Right ventricle myocardium superior (tissue), 1 donor: ENCODE measurements around the gene CCDC159. TPM values are rescaled to one million over a fixed set of nuclear protein-coding genes. Genes with fewer than 3 reads are reported as not detected.

ENCODE experiments used
- ATAC-seq: fragments of 200-7000 bp; cut with Tn5 transposase; one replicate; pipeline ENCODE4 v1.9.1; 2020; ENCODE audit warnings: mild to moderate bottlenecking; ENCODE audit not compliant: poor library complexity
- DNase-seq: peaks from one replicate; pipeline ENCODE4 v3.0.0-alpha.2; 2020
- intact Hi-C: fragments of 100-400 bp; cut with DNase I; formaldehyde crosslinking; loops from one replicate; pipeline ENCODE4 v1.11.2; 2022
- total RNA-seq: library from RNA; stranded (reverse); fragmentation: NEBNext Ultra II Directional; extraction: Animal tissue kit (Norgen Biotek cat#: 25700); gene quantifications from one replicate; pipeline ENCODE4 v1.2.1, GENCODE V29; 2021
- donor health status: DM: no; HTN: yes; CAD: no; lungs with severe emphysema.

CCDC159 gene
- total RNA-seq, 1 donor from 2014 or later: 18.8 TPM

DNA sequence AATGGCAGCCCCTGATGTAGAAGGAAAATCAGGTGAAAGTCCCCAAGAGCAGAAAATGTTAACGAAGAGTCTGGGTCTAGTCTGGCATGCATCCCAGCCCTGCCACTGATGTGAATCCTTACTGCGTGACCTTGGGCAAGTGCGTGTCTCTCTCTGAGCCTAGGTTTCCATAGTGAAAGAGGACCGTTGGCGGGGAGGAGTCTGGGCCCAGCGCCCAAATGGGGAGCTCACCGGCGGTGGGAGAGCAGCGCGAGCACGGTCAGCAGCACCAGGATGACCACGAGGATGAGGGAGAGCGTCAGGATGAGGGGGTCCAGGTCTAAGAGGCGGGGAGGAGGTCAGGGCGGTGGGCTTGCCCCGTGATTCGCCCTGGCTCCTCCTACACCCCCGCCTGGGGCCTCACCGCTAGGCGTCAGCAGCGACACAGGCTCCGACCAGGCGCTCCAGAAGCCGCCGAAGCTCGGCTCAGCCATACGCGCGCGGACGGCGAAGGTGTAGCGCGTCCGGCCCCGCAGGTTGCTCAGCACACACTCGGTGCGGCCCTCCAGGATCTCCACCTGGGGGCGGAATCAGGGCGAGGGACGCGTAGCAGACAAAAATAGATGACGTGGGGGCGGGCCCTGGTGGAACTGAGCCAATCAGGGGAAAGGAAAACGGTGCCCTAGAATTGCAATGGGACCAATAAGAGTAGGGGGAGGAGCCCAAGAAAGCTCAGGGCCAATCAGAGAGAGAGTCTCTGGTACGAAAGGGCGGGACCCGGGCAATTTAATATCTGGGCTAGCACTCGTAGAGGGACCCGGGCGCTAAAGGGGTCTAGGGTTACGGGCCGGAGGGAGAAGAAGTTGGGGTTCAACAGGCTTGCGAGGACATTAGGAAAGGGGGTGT, 34.6 kb downstream of the CCDC159 start:
- peak; percentile 96 for DNase-seq
- ATAC-seq: peak; percentile 91
- intact Hi-C loops: loop anchor here (10.0 kb wide), 2 partner anchors 54 to 86 kb away; partner anchors contain the start of genes ODAD3, PRKCSH and TSPAN16

- peak; percentile 73 for DNase-seq
- peak; percentile 15 for ATAC-seq
These were observed 36.8 kb downstream of the CCDC159 start for GRCh38 chr19:11382898-11383705.

DNA sequence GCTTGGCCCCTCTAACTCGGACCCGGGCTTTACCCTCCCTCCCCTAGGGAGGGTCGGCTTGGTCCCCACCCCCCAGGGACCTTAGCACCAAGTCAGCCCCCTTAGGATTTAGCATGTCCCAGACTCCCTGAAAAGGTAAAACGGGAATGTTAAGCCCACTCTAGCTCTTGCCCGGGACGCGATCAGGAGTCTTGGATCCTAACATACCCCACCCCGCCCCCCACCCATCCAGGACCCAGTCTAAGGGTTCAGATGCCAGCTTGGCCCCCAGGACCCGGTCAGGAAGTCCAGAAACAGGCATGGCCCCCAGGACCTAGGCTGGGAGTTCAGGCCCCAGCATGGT, 37.4 kb downstream of the CCDC159 start:
- intact Hi-C loops: loop anchor here (10.0 kb wide), 2 partner anchors 51 to 89 kb away; partner anchors contain the start of genes ODAD3, PRKCSH and TSPAN16
- ATAC-seq: no peak
- no peak for DNase-seq

More at GRCh38 chr19:11382898-11383705, 36.8 kb downstream of the CCDC159 start:
- intact Hi-C loops: loop anchor here (10.0 kb wide), 2 partner anchors 52 to 88 kb away; partner anchors contain the start of genes ODAD3, PRKCSH and TSPAN16

GRCh38 chr19:11384778-11385129, 38.4 kb downstream of the CCDC159 start:
- no peak for ATAC-seq
- intact Hi-C loops: loop anchor here (10.0 kb wide), 2 partner anchors 50 to 90 kb away; partner anchors contain the start of genes ODAD3, PRKCSH and TSPAN16

GRCh38 chr19:11387162-11388034, 41.1 kb downstream of the CCDC159 start:
- intact Hi-C loops: loop anchor here (10.0 kb wide), 2 partner anchors 47 to 93 kb away; partner anchors contain the start of genes ODAD3, PRKCSH and TSPAN16
- no peak for DNase-seq
- no peak for ATAC-seq

More at GRCh38 chr19:11384778-11385129, 38.4 kb downstream of the CCDC159 start:
- no peak for DNase-seq

- intact Hi-C loops: no loop called here
- ATAC-seq (no peak), DNase-seq (no peak)
These were observed 44.0 kb downstream of the CCDC159 start for GRCh38 chr19:11390359-11390758.

DNA sequence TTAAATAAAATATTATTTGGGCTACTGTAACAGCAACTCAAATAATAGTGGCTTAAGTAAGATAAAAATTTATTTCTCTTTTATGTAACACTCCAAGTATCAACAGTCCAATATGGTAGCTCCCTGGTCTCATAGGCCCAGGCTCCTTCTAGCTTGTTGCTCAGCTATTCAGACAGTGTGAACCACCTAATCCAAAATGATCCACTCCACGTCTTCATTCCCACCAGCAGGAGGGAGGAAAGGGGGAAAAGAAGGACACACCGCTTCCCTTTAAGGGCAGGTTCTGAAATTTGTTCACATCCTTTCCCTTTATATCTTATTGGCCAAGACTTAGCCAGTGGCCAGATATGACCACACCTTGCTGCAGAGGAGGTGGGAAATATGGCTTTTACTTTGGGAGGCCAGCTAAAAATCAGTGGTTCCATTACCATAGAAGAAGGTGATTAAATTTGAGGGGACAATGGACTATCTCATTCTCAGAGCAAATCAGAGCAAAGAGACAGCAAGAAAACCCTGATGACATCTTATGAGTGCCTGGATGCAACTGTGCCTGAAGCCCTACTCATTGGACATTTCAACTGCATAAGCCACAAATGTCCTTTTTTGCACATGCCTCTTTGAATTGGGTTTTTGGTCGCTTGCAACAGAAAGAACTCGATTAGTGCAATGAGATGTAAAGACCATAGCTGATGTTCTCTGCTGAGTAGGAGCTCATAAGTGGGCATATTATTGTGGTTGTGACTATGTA, 44.8 kb downstream of the CCDC159 start:
- ATAC-seq (no peak), DNase-seq (no peak)
- intact Hi-C loops: no loop called here

DNA sequence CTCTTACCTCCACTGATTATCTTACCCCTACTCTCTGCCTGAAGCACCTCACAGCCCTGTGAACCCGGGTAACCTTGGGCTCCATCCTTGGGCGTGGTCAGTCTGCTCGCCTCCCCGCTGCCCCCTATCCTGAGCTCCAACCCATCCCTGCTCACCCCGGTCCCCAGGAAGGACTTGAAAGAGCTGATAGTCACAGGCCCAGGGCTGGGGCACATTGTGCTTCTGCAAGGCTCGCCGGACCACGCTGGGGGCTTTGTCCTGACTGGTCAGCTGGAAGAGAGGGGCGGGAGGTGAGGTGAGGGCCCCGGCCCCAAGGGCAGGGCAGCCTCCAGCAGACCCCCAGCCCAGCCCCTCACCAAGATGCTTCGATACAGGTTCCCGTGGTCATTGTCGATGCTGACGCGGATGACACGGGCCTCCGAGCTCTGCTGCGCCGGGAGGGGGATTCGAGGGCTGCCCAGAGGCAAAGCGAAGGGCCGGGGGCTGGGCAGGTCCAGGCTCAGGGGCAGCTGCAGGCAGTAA, 50.8 kb downstream of the CCDC159 start:
- ATAC-seq (no peak), DNase-seq (no peak)
- intact Hi-C loops: no loop called here

DNA sequence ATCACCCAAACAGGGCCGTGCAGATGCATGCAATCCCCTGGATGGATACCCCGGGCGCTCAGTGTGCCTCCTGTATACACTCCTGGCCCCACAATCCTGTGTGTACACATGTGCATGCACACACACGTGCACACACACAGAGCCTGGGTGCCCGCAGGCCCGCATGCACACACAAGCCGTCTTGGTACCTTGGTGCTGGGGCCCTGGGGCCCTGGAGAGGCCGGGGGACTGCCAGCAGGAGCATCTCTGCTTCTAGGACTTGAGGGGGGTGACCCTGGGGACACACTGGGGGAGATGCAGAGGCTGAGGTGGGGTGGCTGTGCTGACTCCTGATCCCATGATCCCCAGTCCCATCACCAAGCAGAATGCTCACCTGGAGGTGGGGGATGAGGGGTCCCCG, 53.3 kb downstream of the CCDC159 start:
- DNase-seq: no peak
- no peak for ATAC-seq
- intact Hi-C loops: no loop called here

- intact Hi-C loops: no loop called here
- no peak for DNase-seq
- no peak for ATAC-seq
These were observed 54.5 kb downstream of the CCDC159 start for GRCh38 chr19:11400798-11401197.

DNA sequence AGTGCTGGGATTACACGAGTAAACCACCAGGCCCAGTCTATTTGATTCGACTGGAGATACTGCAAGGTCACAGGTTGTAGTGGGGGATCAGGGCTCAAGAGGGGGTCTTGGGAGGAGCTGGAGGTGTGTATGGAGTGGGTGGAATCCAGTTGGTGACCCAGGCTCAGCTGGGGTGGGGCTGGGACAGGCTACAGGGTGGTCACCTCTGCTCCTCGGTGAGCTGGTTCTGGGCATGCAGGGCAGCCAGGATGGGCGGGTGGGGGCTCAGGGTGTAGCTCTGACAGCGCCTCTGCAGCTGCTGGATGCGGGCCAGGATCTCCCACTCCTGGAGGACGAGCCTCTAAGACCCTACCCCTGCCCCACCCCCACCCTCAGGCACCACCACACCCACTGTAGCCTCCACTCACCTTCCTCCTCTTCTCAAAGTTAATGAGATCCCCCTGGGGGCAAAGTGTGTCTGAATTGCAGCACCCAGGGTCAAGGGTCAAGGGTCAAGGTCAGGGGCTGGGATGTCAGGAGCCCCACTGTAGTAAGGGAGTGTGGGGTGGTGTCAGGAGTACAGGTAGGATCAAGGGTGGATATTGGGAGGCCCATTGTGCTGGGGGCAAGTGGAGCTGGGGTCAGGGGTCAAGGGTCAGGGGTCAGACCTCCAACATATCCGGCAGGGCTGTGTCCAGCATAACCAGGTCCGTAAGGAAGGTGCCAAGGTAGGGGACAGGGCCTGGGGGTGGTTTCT, 55.7 kb downstream of the CCDC159 start:
- DNase-seq (no peak), ATAC-seq (no peak)
- intact Hi-C loops: no loop called here

Other genes with a start within 250 kb of the CCDC159 start
- gene SPC24, start 190.7 kb upstream of the CCDC159 start, total RNA-seq: 6.7 TPM
- gene KANK2, start 149.0 kb upstream of the CCDC159 start, total RNA-seq: 383 TPM
- gene ANGPTL8, start 106.9 kb upstream of the CCDC159 start, total RNA-seq: 0.40 TPM
- 32.0 TPM for gene DOCK6, start 84.0 kb upstream of the CCDC159 start, total RNA-seq
- gene TSPAN16, start 50.4 kb upstream of the CCDC159 start, total RNA-seq: not detected
- gene RAB3D, start 6.9 kb upstream of the CCDC159 start, total RNA-seq: 7.9 TPM
- gene TMEM205, start 251 bp upstream of the CCDC159 start, total RNA-seq: 105 TPM
- 13.7 TPM for gene PLPPR2, start 8.9 kb downstream of the CCDC159 start, total RNA-seq
- 1.2 TPM for gene SWSAP1, start 28.1 kb downstream of the CCDC159 start, total RNA-seq
- 9.2 TPM for gene EPOR, start 37.8 kb downstream of the CCDC159 start, total RNA-seq
- gene RGL3, start 72.8 kb downstream of the CCDC159 start, total RNA-seq: 8.6 TPM
- 0.65 TPM for gene ODAD3, start 88.6 kb downstream of the CCDC159 start, total RNA-seq
- gene PRKCSH, start 89.1 kb downstream of the CCDC159 start, total RNA-seq: 105 TPM
- gene ELAVL3, start 134.5 kb downstream of the CCDC159 start, total RNA-seq: 0.62 TPM
- 2.9 TPM for gene ZNF653, start 159.3 kb downstream of the CCDC159 start, total RNA-seq
- 178 TPM for gene ECSIT, start 182.6 kb downstream of the CCDC159 start, total RNA-seq
- 59.5 TPM for gene CNN1, start 192.3 kb downstream of the CCDC159 start, total RNA-seq
- gene ELOF1, start 212.7 kb downstream of the CCDC159 start, total RNA-seq: 32.7 TPM
- gene ACP5, start 231.1 kb downstream of the CCDC159 start, total RNA-seq: 2.3 TPM